NOMO-1 (cell line): ENCODE measurements around the gene LGR6.
"Not testable (repeated sequence)": the region's sequence is repeated elsewhere in the genome, so short reads cannot be mapped to it uniquely, and the experiment has no call there.

ENCODE experiments used
- DNase-seq, 2 experiments: peaks; one replicate each; lab custom pipeline; 2025; ENCODE audit not compliant: unreplicated experiment in 2 of 2; lab: John Stamatoyannopoulos, UW

The LGR6 gene

DNA sequence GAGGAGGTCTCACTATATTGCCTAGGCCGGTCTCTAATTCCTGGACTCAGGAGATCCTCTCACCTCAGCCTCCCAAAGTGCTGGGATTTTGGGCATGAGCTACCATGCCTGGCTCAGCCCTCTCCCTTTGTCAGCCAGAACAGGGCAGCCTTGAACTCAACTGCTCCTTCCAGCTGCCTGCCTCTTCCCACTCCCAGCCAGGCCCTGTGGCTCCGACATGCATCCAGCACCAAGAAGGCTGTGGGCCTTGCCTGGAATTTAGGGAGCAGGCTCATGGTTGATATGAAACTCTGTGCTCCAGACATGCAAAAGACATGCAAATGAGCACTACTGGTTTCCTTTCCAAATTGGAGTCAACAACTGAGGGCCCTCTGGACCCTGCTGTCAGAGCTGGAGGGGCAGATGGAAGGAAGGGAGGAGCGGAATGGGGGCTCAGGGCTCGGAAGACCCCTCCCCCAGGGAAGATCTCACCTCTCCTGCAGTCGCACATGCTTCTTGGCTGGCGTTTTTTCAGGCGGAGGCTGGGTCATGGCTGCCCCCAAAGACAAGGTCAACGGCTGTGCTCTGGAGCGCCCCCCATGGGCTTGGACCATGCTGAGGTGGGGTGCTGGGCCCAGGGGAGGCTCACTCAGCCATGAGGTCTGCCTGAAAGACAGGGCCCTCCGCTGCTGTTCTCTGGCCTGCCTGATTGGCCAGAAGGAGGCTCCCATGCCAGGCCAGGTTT lies 34.6 kb upstream of the LGR6 start:
- peak; percentile 17 to 47 for DNase-seq

DNA sequence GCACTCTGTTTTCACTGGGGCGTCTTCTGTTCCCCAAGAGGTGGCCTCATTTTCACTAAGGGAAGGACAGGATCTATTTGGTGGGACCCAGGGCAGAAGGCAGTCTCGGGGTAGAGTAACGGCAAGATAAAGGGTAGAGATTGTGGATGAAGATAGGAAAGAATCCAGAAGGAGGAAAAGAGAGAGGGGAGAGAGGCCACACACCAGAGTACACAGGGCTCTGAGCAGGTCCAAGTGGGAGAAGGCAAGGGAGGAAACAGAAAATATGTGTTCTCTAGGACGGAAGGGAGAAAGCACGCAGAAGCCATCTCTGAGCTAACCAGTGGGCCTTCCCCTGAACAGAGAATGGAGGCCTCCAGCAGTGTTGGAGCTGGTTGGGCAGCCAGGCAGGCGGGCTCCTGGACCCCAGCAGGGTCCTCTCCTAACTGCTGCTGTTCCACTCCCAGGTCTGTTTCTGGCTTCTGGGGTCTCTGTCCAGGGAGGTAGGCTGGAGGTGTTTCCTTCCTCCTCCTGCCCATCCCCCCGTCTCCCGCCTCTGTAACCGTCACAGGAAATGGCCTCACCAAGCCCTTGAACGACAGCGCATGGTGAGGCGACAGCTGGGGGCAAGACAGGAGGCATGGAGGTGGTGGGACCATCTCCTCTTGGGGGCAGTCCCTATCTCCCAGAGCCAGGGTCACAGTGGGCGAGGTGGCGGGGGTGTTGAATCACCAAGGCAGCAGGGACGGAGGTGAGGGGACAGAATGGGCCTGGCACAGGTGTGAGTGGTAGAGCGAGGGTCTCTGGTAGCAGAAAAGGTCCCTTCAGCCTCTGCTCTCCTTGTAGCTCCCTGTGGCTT lies 33.8 kb upstream of the LGR6 start:
- peak; percentile 58 to 67 for DNase-seq

DNA sequence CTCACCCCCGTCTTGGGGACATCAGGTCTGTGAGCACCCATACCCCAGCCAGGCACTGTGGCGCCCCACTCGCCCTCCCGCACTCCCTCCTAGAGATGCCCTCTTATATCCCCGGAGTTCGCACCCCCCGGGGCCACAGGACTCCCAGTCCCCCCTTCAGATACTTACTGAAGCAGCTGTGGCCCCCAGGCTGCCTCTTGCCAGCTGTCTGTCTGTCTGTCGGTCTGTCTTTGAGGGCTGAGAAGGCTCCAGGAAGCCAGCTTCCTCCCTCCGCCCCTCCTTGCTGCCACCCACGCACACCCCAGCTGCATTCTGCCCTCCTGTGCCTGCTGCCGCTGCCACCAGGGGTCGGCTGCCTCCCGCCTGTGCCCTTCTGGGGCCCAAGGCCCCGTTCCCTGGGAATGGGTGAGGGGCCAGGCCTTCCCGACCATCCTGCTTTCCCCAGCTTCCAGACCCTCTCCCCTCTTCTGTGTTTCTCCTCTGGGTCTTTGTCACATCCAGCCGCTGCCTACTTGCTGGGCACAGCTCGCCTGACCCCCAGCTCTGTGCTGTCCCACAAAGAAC lies 33.1 kb upstream of the LGR6 start, which contains the start of gene PTPN7:
PTPN7 (minus strand) TSS at position 226 of the 564 bp plus-strand sequence. CDS start 1,200 bp downstream, outside the sequence.
- DNase-seq, result peak; percentile 81 to 88

DNA sequence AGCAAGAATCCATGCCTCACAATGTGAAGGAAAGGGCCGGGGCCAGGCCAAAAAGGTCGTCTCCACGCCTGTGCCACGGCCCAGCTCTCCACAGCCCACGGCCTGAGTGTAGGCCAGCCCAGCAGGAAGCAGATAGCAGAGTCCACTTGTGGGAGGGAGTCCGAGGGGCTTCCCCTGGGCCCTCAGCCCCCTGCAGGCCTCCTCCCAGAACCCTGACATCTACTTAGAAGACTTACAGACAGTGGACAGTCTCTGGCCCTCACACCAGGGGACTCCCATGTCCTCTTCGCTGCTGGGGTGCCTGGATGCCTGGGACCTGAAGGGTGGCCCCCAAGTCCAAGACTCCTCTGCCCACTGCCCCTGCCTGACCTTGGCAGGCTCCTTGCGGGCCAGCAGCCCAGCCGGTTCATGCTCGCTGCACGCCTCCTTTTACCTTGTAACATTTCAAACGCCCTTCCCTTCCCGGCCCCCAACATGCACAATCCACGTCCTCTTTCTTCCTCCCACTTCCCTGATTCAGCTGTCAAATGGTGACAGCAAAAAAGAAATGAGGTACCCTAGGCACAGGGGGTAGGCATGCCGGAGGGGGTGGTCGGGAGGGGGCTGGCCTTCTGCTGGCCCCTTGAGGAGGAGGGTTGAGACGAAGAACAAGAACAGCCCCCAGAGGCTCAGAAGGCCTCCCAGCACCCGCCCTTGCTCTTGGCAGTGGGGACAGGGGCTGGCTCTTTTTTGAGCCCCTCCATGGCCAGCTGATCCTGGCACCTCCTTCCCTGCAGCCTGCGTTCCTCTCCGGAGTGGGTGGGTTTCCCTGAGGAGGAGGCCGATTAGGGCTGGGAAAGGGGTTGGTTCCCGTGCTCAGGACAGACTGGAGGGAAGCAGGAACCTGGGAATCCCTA lies 32.2 kb upstream of the LGR6 start:
- peak; percentile 22 to 41 for DNase-seq

DNA sequence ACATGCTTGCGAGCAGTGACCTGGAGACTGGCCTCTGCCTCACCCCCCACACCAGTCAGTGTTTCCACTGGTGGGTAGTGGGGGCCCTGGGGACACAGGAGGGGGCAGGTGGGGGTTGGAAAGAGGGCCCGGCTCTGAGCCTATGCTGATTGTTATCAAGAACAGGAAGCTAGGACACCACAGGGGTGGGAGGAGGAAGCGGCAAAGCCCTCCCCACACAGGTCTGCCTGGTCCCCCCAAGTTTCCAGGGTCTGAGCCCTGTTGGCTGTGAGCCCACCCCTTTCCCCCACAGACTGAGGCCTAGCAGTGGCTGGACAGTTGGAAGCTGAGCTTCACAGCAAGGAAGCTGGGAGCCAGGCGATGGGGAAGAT lies 31.6 kb upstream of the LGR6 start:
- peak; percentile 37 to 66 for DNase-seq

DNA sequence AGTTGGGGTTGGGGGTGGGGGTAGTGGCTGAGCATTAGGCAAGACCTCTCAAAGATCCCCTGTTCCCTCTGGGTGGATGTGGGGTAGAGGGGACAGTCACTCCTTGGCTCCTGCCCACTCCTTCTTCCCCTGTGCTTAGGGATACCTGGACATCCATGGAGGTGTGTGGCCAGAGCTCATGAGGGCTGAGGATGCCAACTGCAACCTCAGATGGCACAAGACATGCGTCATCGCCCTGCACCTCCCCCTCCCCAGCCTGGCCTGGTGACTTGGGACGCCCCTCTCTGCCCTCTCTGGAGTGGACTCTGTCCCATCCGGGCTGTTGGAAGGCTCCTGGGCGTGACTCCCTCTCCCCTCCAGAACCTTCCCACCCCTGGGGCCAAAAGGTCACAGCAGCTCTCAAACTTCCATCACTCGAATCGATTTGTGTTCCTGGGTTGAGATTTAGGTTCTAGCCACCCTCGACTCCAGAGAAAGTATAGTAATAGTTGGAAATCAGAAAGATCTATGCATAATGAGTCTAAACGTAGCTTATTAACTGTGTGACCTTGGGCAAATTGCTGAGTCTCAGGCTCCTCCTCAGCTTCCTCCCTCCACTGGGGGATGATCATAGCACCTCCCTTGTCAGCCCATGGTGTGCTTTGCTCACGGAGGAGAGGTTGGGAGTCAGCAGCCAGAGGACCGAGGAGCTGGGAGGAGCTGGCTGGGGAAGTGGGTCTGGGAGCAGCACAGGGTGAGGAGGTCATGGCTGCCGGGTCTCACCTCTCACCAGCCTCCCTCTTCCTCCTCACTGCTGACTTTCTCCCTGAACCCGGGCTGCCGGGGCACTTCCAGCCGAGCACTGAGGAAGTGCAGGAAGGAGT lies 30.9 kb upstream of the LGR6 start:
- peak in 1 of 2 experiments; percentile 31 for DNase-seq

DNA sequence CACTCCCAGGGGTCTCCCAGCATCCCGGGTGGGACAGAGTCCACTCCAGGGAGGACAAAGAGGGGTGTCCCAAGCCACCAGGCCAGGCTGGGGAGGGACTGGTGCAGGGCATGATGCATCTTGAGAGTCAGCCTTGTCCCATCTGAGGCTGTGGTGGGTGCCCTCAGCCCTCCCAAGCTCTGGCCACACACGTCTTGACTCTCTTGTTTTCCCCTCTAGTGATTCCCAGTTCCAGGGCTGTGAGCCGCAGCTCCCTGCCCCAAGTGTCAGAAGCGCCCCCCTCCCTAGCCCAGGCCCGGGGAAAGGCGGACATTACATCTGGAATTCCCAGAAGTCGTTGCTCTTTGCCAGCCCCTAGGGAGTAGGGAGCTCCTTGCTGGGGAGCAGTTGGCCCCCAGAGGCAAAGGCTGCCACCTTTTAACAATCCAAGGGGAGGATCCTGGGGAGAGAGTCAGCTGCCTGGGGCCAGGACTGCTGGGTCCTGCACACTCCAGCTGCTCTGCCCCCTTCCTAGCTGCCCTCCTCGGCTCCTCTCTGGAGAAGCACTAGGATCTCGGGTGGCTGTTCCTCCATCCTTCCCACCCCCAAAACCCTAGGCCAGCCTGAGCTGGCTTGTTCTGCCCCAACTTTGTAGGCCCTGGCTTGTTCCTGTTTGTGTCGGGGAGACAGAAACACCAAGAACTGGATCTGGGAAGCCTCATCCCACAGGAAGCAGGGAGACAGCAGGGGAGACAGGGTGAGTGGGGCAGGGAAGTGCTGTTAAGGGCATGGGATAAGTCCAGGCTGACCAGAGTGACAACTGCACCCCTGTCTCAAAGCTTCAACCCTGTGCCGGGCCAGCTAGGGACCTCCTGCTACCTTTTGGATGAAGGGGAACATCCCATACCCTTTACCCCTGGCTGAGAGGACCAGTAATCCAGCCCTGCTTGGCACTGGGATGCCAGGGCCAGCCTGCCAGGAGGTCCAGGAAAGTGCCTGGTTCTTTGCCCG lies 30.0 kb upstream of the LGR6 start:
- no peak for DNase-seq

DNA sequence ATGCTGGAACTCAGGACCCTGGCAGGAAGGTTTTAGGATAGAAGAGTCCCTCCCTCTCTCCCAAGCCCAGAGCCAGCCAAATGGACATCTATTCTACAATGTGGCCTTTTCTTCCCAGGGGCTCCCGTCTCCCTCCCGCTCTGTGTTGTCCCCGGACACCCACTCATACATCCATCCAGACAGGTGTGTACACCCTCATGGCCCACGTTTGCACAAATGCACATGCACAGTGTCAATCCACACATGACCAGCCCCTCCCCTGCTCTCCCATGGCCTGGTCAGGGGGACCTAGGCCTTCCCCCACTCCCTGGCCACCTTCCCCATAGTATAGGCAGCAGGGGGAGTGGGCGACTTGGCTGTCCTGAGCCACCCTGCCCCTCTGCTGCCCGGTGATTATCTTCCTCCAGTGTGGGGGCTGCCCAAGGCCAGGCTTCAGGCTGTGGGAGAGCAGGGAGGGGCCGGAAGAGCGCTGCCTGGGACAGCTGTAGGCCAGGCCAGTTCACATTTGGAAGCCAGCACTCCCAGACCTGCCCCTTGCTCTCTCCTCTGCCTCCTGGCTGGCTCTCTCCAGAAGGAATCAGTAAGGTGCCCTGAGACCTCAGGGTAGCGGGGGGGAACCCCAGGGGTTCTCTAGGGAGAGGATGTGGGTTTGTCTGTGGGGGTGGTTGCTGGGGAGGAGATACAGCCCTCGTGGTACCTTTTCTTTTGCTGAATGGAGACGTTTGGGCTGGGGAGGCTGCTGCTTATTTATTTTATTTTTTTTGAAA lies 29.1 kb upstream of the LGR6 start:
- no peak for DNase-seq

DNA sequence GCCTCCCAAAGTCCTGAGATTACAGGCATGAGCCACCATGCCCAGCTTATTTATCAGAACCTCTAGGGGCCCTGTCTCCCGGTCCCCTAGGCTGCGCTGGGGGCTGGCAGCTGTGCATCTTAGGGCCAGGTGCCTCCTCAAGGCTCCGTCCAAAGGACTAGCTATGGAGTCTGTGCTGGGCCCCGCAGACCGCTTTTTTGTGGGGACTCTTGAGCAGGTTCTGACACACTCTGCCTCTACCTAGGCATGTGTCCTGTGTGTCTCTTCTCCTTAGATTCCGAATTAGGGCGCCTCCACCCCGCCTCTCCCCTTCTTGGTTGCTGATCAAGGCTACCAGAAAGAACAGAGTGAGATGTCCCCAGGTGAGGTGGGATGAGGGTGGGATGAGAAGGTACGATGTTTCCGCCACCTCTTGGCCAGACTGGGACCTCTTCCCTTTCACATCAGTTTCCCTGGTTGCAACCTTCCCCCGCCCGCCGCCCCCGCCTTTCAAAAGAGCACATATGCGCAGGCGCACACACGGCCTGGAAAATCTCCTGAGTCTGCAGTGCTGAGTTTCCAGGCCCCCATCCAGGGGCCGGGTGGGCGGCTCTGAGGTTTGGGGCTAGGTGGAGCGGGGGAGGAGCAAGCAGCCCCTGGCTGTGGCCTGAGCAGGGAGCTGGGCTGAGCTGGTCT lies 28.2 kb upstream of the LGR6 start:
- no peak for DNase-seq

DNA sequence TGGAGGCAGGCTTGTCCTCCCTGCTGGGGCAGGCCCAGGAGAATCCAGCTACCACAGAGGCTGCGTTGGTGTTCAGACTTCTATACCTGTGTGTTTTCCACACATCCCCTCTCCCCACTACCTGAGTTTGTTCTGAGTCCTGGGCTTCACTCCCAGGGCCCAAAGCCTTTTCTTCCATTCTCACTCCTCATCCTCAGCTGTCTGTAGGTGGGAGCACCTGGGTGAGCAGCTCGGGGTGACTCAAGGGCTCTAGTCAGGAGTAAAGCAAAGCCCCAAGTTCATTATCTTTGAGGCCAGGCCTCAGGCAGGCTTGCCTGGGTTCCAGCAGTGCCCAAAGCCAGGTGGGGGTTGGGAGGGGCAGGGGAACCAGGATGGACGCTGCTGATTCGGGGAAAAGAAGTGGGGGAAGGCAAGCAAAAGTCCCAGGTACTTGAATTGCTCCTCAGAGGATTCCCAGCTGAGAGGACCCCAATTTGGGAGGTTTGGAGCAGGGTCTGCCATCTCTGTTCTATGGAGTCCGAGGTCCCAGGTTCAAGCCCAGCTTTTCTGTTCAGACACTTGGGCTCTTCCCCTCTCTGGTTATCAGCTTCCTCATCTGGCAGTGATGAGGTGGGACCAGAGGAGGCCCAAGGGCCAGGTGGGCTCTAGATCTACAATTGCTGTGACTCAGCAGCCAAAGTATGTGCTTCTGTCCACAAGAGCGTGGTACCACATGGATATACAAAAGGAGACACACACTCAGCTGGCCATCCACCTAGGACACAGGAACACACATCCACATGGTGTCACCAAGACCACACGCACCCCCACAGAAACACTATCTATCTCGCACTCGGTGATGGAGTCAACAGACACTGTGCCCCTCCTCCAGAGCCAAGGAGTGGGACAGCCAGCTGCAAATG lies 27.4 kb upstream of the LGR6 start:
- no peak for DNase-seq

DNA sequence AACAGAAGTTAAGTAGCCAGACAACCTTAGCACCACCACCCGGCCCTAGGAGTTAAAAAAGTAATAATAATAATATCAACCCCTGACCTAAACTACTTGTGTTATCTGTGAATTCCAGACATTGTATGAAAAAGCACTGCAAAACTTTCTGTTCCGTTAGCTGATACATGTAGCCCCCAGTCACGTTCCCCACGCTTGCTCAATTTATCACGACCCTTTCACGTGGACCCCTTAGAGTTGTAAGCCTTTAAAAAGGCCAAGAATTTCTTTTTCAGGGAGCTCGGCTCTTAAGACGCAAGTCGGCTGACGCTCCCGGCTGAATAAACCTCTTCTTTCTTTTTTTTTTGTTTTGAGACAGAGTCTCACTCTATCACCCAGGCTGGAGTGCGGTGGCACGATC lies 26.5 kb upstream of the LGR6 start:
- DNase-seq, result not testable (repeated sequence)

DNA sequence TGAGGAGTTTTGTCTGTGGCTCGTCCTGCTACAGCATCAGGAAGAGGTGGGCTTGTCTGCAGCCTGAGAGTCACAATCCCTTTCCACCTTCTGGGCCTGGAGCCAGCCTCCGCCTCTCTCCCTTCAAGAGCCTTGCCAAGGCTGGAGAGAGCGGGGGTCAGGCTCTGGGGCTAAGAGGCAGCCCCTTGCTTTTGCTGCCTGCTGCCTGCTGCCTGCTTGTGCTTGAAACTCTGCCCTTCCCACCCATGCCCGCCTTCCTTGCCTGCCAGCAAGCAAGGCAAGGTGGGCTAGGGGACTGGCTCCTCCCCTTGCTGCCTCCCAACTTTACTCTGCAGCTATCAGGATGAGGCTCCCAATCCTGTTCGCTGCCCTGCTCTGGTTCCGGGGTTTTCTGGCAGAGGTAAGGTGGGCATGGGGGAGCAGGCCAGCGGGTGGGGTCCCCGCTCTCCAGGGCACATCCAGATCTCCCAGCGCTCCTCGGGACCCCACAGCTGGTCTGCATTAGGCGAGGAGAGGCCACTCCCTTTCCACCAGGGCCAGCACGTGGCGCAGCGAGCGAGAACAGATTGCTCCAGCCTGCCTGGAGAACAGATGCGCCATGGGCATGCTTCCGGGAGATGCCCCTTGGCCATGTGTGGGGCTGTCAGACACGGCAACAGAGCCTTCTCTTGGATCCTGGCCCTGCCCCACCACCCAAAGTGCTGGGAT lies 25.7 kb upstream of the LGR6 start:
- no peak for DNase-seq

DNA sequence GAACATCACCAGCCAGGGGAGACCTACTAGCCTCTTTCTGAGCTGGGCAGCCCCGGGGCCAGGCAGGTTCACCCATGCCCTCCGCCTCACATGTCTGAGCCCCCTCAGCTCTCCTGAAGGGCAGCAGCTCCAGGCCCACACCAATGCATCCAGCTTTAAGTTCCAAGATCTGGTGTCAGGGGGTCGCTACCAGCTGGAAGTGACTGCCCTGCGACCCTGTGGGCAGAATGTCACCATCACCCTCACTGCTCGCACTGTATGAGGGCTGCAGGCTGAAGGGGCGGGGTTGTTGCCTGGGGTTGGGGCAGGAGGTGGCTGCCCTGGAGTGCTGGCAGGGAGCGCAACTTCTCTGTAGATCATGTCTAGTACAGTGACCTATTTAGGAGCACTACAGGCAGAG lies 24.7 kb upstream of the LGR6 start:
- DNase-seq, result no peak

DNA sequence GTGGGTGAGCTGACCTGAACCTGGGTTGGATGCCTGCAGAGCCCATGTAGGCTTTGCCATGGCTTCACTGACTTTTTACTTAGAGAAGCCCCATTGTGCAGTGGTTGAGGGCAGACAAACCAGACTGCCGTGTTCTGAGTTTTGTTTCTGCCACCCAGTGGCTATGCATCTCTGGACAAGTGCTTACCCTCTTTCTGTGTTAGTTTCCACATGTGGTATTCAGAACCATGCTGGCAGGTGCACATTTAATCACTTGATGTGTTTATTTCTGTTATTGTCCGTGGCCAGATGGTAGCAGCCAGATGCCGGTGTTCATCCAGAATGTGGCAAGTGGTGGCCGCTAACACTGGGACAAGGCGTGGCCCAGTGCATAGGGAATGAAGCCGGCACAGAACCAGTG lies 22.9 kb upstream of the LGR6 start:
- no peak for DNase-seq

DNA sequence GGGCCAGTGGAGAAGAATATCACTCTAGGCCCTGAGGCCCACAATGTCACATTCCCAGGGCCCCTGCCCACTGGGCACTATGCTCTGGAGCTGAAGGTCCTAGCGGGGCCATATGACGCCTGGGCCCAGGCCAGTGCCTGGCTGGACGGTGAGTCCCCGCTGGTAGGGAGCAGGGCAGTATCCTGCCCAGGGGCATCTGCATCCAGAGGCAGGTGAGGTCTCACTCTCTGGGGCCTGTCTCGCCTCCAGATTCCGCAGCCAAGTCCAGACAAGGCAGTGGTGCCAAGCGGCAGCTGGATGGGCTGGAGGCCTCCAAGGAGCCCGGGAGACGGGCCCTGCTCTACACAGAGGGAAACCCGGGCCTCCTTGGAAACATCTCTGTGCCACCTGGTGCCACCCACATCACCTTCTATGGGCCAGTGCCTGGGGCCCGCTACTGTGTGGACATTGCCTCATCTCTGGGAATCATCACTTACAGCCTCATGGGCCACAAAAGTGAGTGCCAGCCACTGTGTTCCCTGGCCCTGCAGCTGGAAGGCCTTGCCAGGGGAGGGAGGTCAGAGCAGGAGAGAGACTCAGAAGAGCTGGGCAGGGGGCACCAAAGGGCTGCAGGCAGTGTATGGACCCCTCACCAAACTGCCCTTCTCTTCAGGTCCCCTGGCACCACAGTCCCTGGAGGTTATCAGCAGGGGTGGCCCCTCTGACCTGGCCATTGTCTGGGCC lies 22.1 kb upstream of the LGR6 start:
- DNase-seq, result no peak
